Measurements from ENCODE around the gene GOLGA5. TPM values are rescaled to one million over a fixed set of nuclear protein-coding genes. Genes with fewer than 3 reads are reported as not detected.
"Not testable (repeated sequence)": the region's sequence is repeated elsewhere in the genome, so short reads cannot be mapped to it uniquely, and the experiment has no call there.

Gene GOLGA5
- total RNA-seq, 1 donor from 2014 or later = 20.9 TPM

GRCh38 chr14:92819680-92820535 lies 25.8 kb downstream of the GOLGA5 start:
- not testable (repeated sequence) for DNase-seq (ENCODE audit: low spot score); ATAC-seq

- not testable (repeated sequence) for ATAC-seq
Measured at GRCh38 chr14:92820536-92820840, 26.4 kb downstream of the GOLGA5 start.

GRCh38 chr14:92830902-92831301 lies 36.8 kb downstream of the GOLGA5 start:
- ATAC-seq (no peak), DNase-seq (ENCODE audit: low spot score) (no peak)

More at GRCh38 chr14:92820536-92820840, 26.4 kb downstream of the GOLGA5 start:
- DNase-seq (ENCODE audit: low spot score) = not testable (repeated sequence)

GRCh38 chr14:92832137-92832700 lies 38.1 kb downstream of the GOLGA5 start:
- ATAC-seq (no peak), DNase-seq (ENCODE audit: low spot score) (no peak)

- no peak for ATAC-seq
- no peak for DNase-seq (ENCODE audit: low spot score)
Measured at GRCh38 chr14:92841930-92842329, 47.8 kb downstream of the GOLGA5 start.

GRCh38 chr14:92844204-92844603 lies 50.1 kb downstream of the GOLGA5 start:
- ATAC-seq (no peak), DNase-seq (ENCODE audit: low spot score) (no peak)

- ATAC-seq (peak; percentile 44), DNase-seq (ENCODE audit: low spot score) (no peak)
Measured at GRCh38 chr14:92846162-92846897, 52.2 kb downstream of the GOLGA5 start.

GRCh38 chr14:92847278-92847677 lies 53.2 kb downstream of the GOLGA5 start:
- ATAC-seq = no peak

GRCh38 chr14:92847749-92848148 lies 53.6 kb downstream of the GOLGA5 start:
- no peak for DNase-seq (ENCODE audit: low spot score)
- ATAC-seq = no peak

More at GRCh38 chr14:92847278-92847677, 53.2 kb downstream of the GOLGA5 start:
- no peak for DNase-seq (ENCODE audit: low spot score)

- no peak for DNase-seq (ENCODE audit: low spot score)
- no peak for ATAC-seq
Measured at GRCh38 chr14:92848887-92849286, 54.8 kb downstream of the GOLGA5 start.

- no peak for DNase-seq (ENCODE audit: low spot score)
Measured at GRCh38 chr14:92850492-92850891, 56.4 kb downstream of the GOLGA5 start.

GRCh38 chr14:92853136-92853535 lies 59.0 kb downstream of the GOLGA5 start:
- not testable (repeated sequence) for ATAC-seq; DNase-seq (ENCODE audit: low spot score)

More at GRCh38 chr14:92850492-92850891, 56.4 kb downstream of the GOLGA5 start:
- ATAC-seq = no peak

GRCh38 chr14:92860049-92860840 lies 66.1 kb downstream of the GOLGA5 start:
- DNase-seq (ENCODE audit: low spot score) (no peak), ATAC-seq (no peak)

GRCh38 chr14:92861856-92862745 lies 68.0 kb downstream of the GOLGA5 start:
- ATAC-seq (no peak), DNase-seq (ENCODE audit: low spot score) (no peak)

GRCh38 chr14:92863286-92864080 lies 69.4 kb downstream of the GOLGA5 start:
- DNase-seq (ENCODE audit: low spot score) (no peak), ATAC-seq (no peak)

GRCh38 chr14:92865674-92866073 lies 71.6 kb downstream of the GOLGA5 start:
- ATAC-seq = no peak
- DNase-seq (ENCODE audit: low spot score) = no peak

GRCh38 chr14:92866181-92866752 lies 72.2 kb downstream of the GOLGA5 start:
- no peak for ATAC-seq
- no peak for DNase-seq (ENCODE audit: low spot score)

All from left lobe of liver (tissue), 2 donors.